DND-41 (cell line): ENCODE measurements around the gene KCNA1.

Experiments
- ATAC-seq: fragments of 200-7000 bp; cut with Tn5 transposase; 3 replicates; pipeline ENCODE4 v1.9.1; 2021; ENCODE audit warnings: low read depth; ENCODE audit not compliant: insufficient read depth
- DNase-seq: peaks from one replicate; pipeline ENCODE4 v3.0.0-alpha.2; 2020
- H2AFZ ChIP-seq: 2 replicates; pipeline ENCODE4 v1.6.0; 2012; ENCODE audit warnings: low read depth, low read length
- H3K27ac ChIP-seq: 2 replicates; pipeline ENCODE4 v1.5.1; 2012; ENCODE audit warnings: low read length, inconsistent platforms
- H3K27me3 ChIP-seq: fragments of 200-600 bp; sonication (generic); 2 replicates; pipeline ENCODE4 v1.6.0; 2012; ENCODE audit warnings: low read length, mild to moderate bottlenecking, inconsistent platforms; ENCODE audit not compliant: insufficient read depth, poor library complexity
- H3K36me3 ChIP-seq: 2 replicates; pipeline ENCODE4 v1.5.1; 2012; ENCODE audit warnings: low read length, inconsistent platforms; ENCODE audit not compliant: insufficient read depth
- H3K4me1 ChIP-seq: 2 replicates; pipeline ENCODE4 v1.5.1; 2012; ENCODE audit warnings: mild to moderate bottlenecking, low read length; ENCODE audit not compliant: insufficient read depth
- H3K4me2 ChIP-seq: 2 replicates; pipeline ENCODE4 v1.6.0; 2012; ENCODE audit warnings: mild to moderate bottlenecking, moderate library complexity, low read length, inconsistent platforms; ENCODE audit not compliant: insufficient read depth
- H3K4me3 ChIP-seq, 2 experiments: fragments of 200-600 bp in 1 of 2; shearing (Covaris generic) in 1 of 2; 2 replicates each; pipeline ENCODE4 v1.5.1; 2012 to 2016; ENCODE audit warnings: inconsistent platforms in 2 of 2, low read length in 2 of 2, mild to moderate bottlenecking in 2 of 2, low read depth in 1 of 2, moderate library complexity in 1 of 2
- H3K79me2 ChIP-seq: 2 replicates; pipeline ENCODE4 v1.6.0; 2012; ENCODE audit warnings: low read length, inconsistent platforms; ENCODE audit not compliant: insufficient read depth
- H3K9ac ChIP-seq: 2 replicates; pipeline ENCODE4 v1.6.0; 2012; ENCODE audit warnings: low read depth, mild to moderate bottlenecking, inconsistent platforms, low read length, moderate library complexity
- H3K9me3 ChIP-seq: 2 replicates; pipeline ENCODE4 v1.5.1; 2012; ENCODE audit warnings: low read length, moderate library complexity, mild to moderate bottlenecking, inconsistent platforms; ENCODE audit not compliant: insufficient read depth, severe bottlenecking
- H4K20me1 ChIP-seq: 2 replicates; pipeline ENCODE4 v1.6.0; 2012; ENCODE audit warnings: low read length; ENCODE audit not compliant: insufficient read depth
- CTCF ChIP-seq: IDR thresholded peaks from 2 replicates; pipeline ENCODE4 v1.5.1; 2012; ENCODE audit warnings: borderline replicate concordance, low read length, moderate library complexity, mild to moderate bottlenecking; ENCODE audit not compliant: poor library complexity, severe bottlenecking; ENCODE audit errors: extremely low read depth
- EZH2 ChIP-seq: IDR thresholded peaks from 3 replicates; pipeline ENCODE4 v1.6.1; 2012; ENCODE audit warnings: borderline replicate concordance, low read depth, mild to moderate bottlenecking, moderate library complexity, low read length, inconsistent platforms; ENCODE audit not compliant: severe bottlenecking

The KCNA1 gene

GRCh38 chr12:4943067-4943937, 33.6 kb downstream of the KCNA1 start:
- no peaks in the 10 kb centered on the region; the same call in 1 of the 2 replicates for H4K20me1 ChIP-seq
- H3K27me3 ChIP-seq: peaks cover 42% of the 10 kb centered on the region
- no peak for TF ChIP-seq CTCF
- no peak for TF ChIP-seq EZH2
- DNase-seq (no peak), ATAC-seq (no peak)
- H3K4me3 ChIP-seq: no peak overlapping the region
- no peaks in the 10 kb centered on the region for H3K79me2 ChIP-seq
- no peaks in the 10 kb centered on the region for H3K36me3 ChIP-seq
- no peaks in the 10 kb centered on the region for H3K4me1 ChIP-seq
- no peaks in the 10 kb centered on the region for H3K9me3 ChIP-seq
- H2AFZ ChIP-seq: no peak overlapping the region
- no peak overlapping the region for H3K9ac ChIP-seq
- H3K4me2 ChIP-seq: no peak overlapping the region
- H3K27ac ChIP-seq: no peak overlapping the region

- Histone ChIP-seq H4K20me1 (no peaks in the 10 kb centered on the region; the same call in 1 of the 2 replicates), H3K4me2 (no peak overlapping the region), H3K9me3 (no peaks in the 10 kb centered on the region), H3K27ac (no peak overlapping the region), H3K27me3 (peaks cover 39% of the 10 kb centered on the region), H3K4me1 (no peaks in the 10 kb centered on the region), H3K4me3 (no peak overlapping the region), H3K79me2 (no peaks in the 10 kb centered on the region), H3K36me3 (no peaks in the 10 kb centered on the region), H3K9ac (no peak overlapping the region), H2AFZ (no peak overlapping the region)
- ATAC-seq: no peak
- TF ChIP-seq EZH2 (no peak), CTCF (no peak)
- DNase-seq: no peak
These were observed 34.2 kb downstream of the KCNA1 start for GRCh38 chr12:4943938-4944284.

- Histone ChIP-seq H3K36me3 (no peaks in the 10 kb centered on the region), H3K27ac (no peak overlapping the region), H3K4me3 (no peak overlapping the region), H3K4me1 (no peaks in the 10 kb centered on the region), H3K79me2 (no peaks in the 10 kb centered on the region), H3K4me2 (no peak overlapping the region), H3K9ac (no peak overlapping the region), H2AFZ (no peak overlapping the region), H3K27me3 (peaks cover 31% of the 10 kb centered on the region), H3K9me3 (no peaks in the 10 kb centered on the region), H4K20me1 (no peaks in the 10 kb centered on the region; the same call in 1 of the 2 replicates)
- DNase-seq (no peak), ATAC-seq (no peak)
- TF ChIP-seq CTCF: no peak
These were observed 37.5 kb downstream of the KCNA1 start for GRCh38 chr12:4947253-4947652.
